IMR-90 (cell line): ENCODE measurements around the gene RFTN1.

Experiments
- BHLHE40 ChIP-seq: fragments of 150-350 bp; IDR thresholded peaks from 2 replicates; pipeline ENCODE4 v1.6.1; 2016; ENCODE audit warnings: mild to moderate bottlenecking, low read depth, low read length
- CEBPB ChIP-seq: IDR thresholded peaks from 2 replicates; pipeline ENCODE4 v1.6.1; 2012; ENCODE audit warnings: low read depth, low read length, improper control_type of control experiment
- POLR2A ChIP-seq: IDR thresholded peaks from 2 replicates; pipeline ENCODE4 v1.6.1; 2012; ENCODE audit warnings: mild to moderate bottlenecking, low read depth, low read length
- RAD21 ChIP-seq: IDR thresholded peaks from 2 replicates; pipeline ENCODE4 v1.6.1; 2012; ENCODE audit warnings: low read length, improper control_type of control experiment
- RCOR1 ChIP-seq: IDR thresholded peaks from 2 replicates; pipeline ENCODE4 v1.6.1; 2012; ENCODE audit warnings: mild to moderate bottlenecking, low read length, improper control_type of control experiment; ENCODE audit not compliant: insufficient replicate concordance
- SMC3 ChIP-seq: fragments of 150-350 bp; IDR thresholded peaks from 2 replicates; pipeline ENCODE4 v1.6.1; 2016; ENCODE audit warnings: low read depth, mild to moderate bottlenecking, antibody characterized with exemption, low read length, moderate library complexity
- TF ChIP-seq, protein P1 (sequence below): conservative IDR thresholded peaks from 2 replicates; pipeline ENCODE4 v1.5.1; 2012; ENCODE audit warnings: mild to moderate bottlenecking, low read depth, low read length, improper control_type of control experiment
- TF ChIP-seq, protein P2 (sequence below): fragments of 150-350 bp; IDR thresholded peaks from 2 replicates; pipeline ENCODE4 v1.6.1; 2017; ENCODE audit warnings: mild to moderate bottlenecking, antibody characterized with exemption, low read length, low read depth

DNA sequence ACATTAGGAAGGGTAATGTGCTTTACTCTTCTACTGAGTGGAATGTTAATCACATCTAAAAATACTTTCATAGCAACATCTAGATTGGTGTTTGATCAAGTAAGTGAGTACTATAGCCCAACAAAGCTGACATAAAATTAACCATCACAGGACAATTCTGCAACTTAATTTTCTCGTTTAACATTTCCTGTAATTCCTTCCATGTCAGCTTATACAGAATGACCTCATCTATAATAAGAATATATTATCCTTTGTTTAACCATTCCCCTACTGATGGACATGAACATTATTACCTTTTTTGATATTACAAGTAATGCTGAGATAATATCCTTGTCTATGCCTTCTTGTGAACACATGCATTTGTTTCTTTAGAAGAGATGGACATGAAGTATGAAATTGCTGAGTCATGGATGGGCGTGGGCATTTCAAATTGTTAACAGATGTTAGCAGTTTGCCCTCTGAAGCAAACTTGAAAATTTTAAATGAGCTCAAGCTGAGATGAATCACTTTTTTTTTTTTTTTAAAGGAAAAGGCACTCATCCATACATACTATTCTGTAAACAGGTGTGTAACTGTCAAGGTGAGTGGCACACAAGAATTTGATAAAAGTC is 163.4 kb downstream of the RFTN1 start:
- TF ChIP-seq, protein P1, sequence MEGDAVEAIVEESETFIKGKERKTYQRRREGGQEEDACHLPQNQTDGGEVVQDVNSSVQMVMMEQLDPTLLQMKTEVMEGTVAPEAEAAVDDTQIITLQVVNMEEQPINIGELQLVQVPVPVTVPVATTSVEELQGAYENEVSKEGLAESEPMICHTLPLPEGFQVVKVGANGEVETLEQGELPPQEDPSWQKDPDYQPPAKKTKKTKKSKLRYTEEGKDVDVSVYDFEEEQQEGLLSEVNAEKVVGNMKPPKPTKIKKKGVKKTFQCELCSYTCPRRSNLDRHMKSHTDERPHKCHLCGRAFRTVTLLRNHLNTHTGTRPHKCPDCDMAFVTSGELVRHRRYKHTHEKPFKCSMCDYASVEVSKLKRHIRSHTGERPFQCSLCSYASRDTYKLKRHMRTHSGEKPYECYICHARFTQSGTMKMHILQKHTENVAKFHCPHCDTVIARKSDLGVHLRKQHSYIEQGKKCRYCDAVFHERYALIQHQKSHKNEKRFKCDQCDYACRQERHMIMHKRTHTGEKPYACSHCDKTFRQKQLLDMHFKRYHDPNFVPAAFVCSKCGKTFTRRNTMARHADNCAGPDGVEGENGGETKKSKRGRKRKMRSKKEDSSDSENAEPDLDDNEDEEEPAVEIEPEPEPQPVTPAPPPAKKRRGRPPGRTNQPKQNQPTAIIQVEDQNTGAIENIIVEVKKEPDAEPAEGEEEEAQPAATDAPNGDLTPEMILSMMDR = no peak
- no peak for TF ChIP-seq SMC3
- no peak for TF ChIP-seq BHLHE40
- TF ChIP-seq CEBPB = no peak
- no peak for TF ChIP-seq POLR2A
- no peak for TF ChIP-seq RAD21
- no peak for TF ChIP-seq RCOR1
- TF ChIP-seq, protein P2, sequence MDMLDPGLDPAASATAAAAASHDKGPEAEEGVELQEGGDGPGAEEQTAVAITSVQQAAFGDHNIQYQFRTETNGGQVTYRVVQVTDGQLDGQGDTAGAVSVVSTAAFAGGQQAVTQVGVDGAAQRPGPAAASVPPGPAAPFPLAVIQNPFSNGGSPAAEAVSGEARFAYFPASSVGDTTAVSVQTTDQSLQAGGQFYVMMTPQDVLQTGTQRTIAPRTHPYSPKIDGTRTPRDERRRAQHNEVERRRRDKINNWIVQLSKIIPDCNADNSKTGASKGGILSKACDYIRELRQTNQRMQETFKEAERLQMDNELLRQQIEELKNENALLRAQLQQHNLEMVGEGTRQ = no peak
